GM12878 (cell line): Measurements from ENCODE around the gene MRPL21. TPM values are rescaled to one million over a fixed set of nuclear protein-coding genes. Genes with fewer than 3 reads are reported as not detected.

Experiments used
- ATAC-seq: fragments of 200-7000 bp; cut with Tn5 transposase; 3 replicates; pipeline ENCODE4 v1.9.1; 2020; ENCODE audit warnings: mild to moderate bottlenecking, moderate library complexity
- BruUV-seq: library from RNA; stranded (reverse); fragments of 400-500 nt; replicated peaks from 2 replicates; lab custom pipeline; 2021; lab: Mats Ljungman, UMichigan
- CTCF ChIA-PET: fragments of 300-600 bp; sonication (Branson Sonifier 250); formaldehyde crosslinking; extraction: SDS; loops from one replicate; lab custom pipeline; 2021; ENCODE audit warnings: inconsistent platforms; lab: Yijun Ruan, JAX
- POLR2A ChIA-PET: fragments of 350-600 bp; formaldehyde crosslinking; extraction: SDS; loops from one replicate; lab custom pipeline; 2021; ENCODE audit warnings: inconsistent platforms; lab: Charles Lee
- RAD21 ChIA-PET: fragments of 300-600 bp; sonication (Branson Sonifier 250); formaldehyde crosslinking; loops from one replicate; lab custom pipeline; 2023; ENCODE audit warnings: antibody characterized with exemption; ENCODE audit not compliant: unreplicated experiment; lab: Charles Lee
- SMC1A ChIA-PET: fragments of 300-600 bp; sonication (Branson Sonifier 250); formaldehyde crosslinking; loops from one replicate; lab custom pipeline; 2023; ENCODE audit not compliant: unreplicated experiment, uncharacterized antibody; lab: Charles Lee
- DNase-seq: peaks from one replicate; pipeline ENCODE4 v3.0.0-alpha.2; 2011; ENCODE audit warnings: low read depth, low spot score
- FAIRE-seq: peaks from 3 replicates; lab custom pipeline; 2011; peaks lifted over from hg19 to GRCh38; lab: Jason Lieb, UNC
- H2AFZ ChIP-seq: 2 replicates; pipeline ENCODE4 v1.6.0; 2011; ENCODE audit warnings: low read depth, low read length, control low read depth; ENCODE audit not compliant: control insufficient read depth
- H3K27ac ChIP-seq: 2 replicates; pipeline ENCODE4 v1.5.1; 2011; ENCODE audit warnings: control low read depth; ENCODE audit not compliant: control insufficient read depth, insufficient read depth
- H3K27me3 ChIP-seq, 2 experiments: replicated peaks in 1 of 2; 2 replicates each; pipeline versions ENCODE4 v1.6.0 to v1.6.1; 2011; ENCODE audit warnings: low read length in 1 of 2; ENCODE audit not compliant: control insufficient read depth in 2 of 2, insufficient read depth in 2 of 2
- H3K36me3 ChIP-seq, 2 experiments: 2 replicates each; pipeline ENCODE4 v1.5.1; 2011; ENCODE audit warnings: low read length in 1 of 2; ENCODE audit not compliant: control insufficient read depth in 2 of 2, insufficient read depth in 2 of 2
- H3K4me1 ChIP-seq: 2 replicates; pipeline ENCODE4 v1.6.1; 2011; ENCODE audit warnings: mild to moderate bottlenecking, low read length, moderate library complexity, mixed read lengths; ENCODE audit not compliant: control insufficient read depth, insufficient read depth
- H3K4me2 ChIP-seq: 2 replicates; pipeline ENCODE4 v1.6.0; 2011; ENCODE audit warnings: control low read depth; ENCODE audit not compliant: control insufficient read depth, insufficient read depth
- H3K4me3 ChIP-seq: fragments of 200-600 bp; sonication (generic); 2 replicates; pipeline ENCODE4 v1.5.1; 2016
- H3K79me2 ChIP-seq: 2 replicates; pipeline ENCODE4 v1.6.0; 2011; ENCODE audit warnings: low read length; ENCODE audit not compliant: control insufficient read depth, insufficient read depth
- H3K9ac ChIP-seq: 2 replicates; pipeline ENCODE4 v1.8.0; 2011; ENCODE audit warnings: low read length, control low read depth, mixed read lengths; ENCODE audit not compliant: control insufficient read depth, insufficient read depth
- H3K9me3 ChIP-seq: replicated peaks from 3 replicates; pipeline ENCODE4 v1.5.1; 2011; ENCODE audit warnings: mild to moderate bottlenecking, low read length; ENCODE audit not compliant: control insufficient read depth, insufficient read depth
- H4K20me1 ChIP-seq: 2 replicates; pipeline ENCODE4 v1.6.0; 2011; ENCODE audit not compliant: control insufficient read depth, insufficient read depth
- CBX3 ChIP-seq: fragments of 200-600 bp; sonication (generic); IDR thresholded peaks from 2 replicates; pipeline ENCODE4 v1.6.1; 2016; ENCODE audit warnings: low read depth, borderline replicate concordance
- FOXK2 ChIP-seq: fragments of 450-650 bp; IDR thresholded peaks from 2 replicates; pipeline ENCODE4 v1.6.1; 2017; ENCODE audit warnings: mild to moderate bottlenecking, moderate library complexity
- KDM1A ChIP-seq: fragments of 200-600 bp; sonication (generic); IDR thresholded peaks from 2 replicates; pipeline ENCODE4 v1.6.1; 2016; ENCODE audit warnings: borderline replicate concordance
- POLR2A ChIP-seq: IDR thresholded peaks from 2 replicates; pipeline ENCODE4 v1.6.1; 2011; ENCODE audit warnings: low read depth, mild to moderate bottlenecking, low read length
- POLR2AphosphoS5 ChIP-seq: IDR thresholded peaks from 2 replicates; pipeline ENCODE4 v1.6.1; 2011; ENCODE audit warnings: mild to moderate bottlenecking, low read length, inconsistent platforms
- SMC3 ChIP-seq: IDR thresholded peaks from 2 replicates; pipeline ENCODE4 v1.6.1; 2011; ENCODE audit warnings: low read length, improper control_type of control experiment, borderline replicate concordance
- STAT1 ChIP-seq: fragments of 450-650 bp; conservative IDR thresholded peaks from 2 replicates; pipeline ENCODE4 v1.6.1; 2014; ENCODE audit warnings: antibody characterized with exemption, mild to moderate bottlenecking
- ZNF384 ChIP-seq: IDR thresholded peaks from 2 replicates; pipeline ENCODE4 v1.6.1; 2012; ENCODE audit warnings: low read depth, mild to moderate bottlenecking, low read length, improper control_type of control experiment, borderline replicate concordance
- WGBS: methylation state at CpG from one replicate; pipeline ENCODE4 v1.1.6; 2016; ENCODE audit warnings: low lambda C conversion rate; ENCODE audit not compliant: insufficient replicate concordance, insufficient coverage; ENCODE audit errors: missing lambda C conversion rate; 5-methylcytosine and 5-hydroxymethylcytosine counted together
- in situ Hi-C: fragments of 300-500 bp; cut with MboI; formaldehyde crosslinking; loops from 9 replicates; pipeline ENCODE4 v1.14.3; 2018; ENCODE audit warnings: mixed read lengths
- intact Hi-C: fragments of 100-400 bp; cut with micrococcal nuclease; formaldehyde crosslinking; loops from one replicate; pipeline ENCODE4 v1.14.2; 2022; ENCODE audit not compliant: unreplicated experiment
- polyA plus RNA-seq, 11 experiments: library from polyadenylated mRNA; depleted of rRNA in 4 of 11; unstranded in 6 of 11; stranded (reverse) in 5 of 11; fragments of >200 nt; fragmentation: Nextera tagmentation in 4 of 11; fragmentation: Illumina TruSeq in 1 of 11; extraction: Ambion mirVana in 4 of 11; extraction: Trizol in 1 of 11; gene quantifications; 1 replicate in 1 of 11; 2 replicates in 10 of 11; pipeline versions ENCODE4 v1.2.1 to v1.2.3, GENCODE V29; 2011 to 2016; ENCODE audit warnings: inconsistent platforms in 2 of 11, missing spikeins in 2 of 11, low read depth in 1 of 11
- total RNA-seq, 4 experiments: library from RNA; depleted of rRNA in 3 of 4; stranded (reverse); fragments of >200 nt in 3 of 4; fragmentation: Illumina TruSeq in 1 of 4; extraction: Trizol in 1 of 4; gene quantifications; 2 replicates each; pipeline versions ENCODE4 v1.2.1 to v1.2.3, GENCODE V29; 2013 to 2021
- TF ChIP-seq, protein P1 (sequence below): IDR thresholded peaks from 2 replicates; pipeline ENCODE4 v1.6.1; 2012; ENCODE audit warnings: low read depth, low read length, improper control_type of control experiment
- TF ChIP-seq, protein P2 (sequence below): fragments of 450-650 bp; IDR thresholded peaks from 2 replicates; pipeline ENCODE4 v1.6.1; 2017; ENCODE audit warnings: antibody characterized with exemption, mild to moderate bottlenecking, moderate library complexity

Gene MRPL21
- total and polyA plus RNA-seq, 10 of the 15 experiments (the other 5 are each of a cell fraction or from before 2014, with no cell fraction given), result 86.6 to 283 (median 130) TPM

DNA sequence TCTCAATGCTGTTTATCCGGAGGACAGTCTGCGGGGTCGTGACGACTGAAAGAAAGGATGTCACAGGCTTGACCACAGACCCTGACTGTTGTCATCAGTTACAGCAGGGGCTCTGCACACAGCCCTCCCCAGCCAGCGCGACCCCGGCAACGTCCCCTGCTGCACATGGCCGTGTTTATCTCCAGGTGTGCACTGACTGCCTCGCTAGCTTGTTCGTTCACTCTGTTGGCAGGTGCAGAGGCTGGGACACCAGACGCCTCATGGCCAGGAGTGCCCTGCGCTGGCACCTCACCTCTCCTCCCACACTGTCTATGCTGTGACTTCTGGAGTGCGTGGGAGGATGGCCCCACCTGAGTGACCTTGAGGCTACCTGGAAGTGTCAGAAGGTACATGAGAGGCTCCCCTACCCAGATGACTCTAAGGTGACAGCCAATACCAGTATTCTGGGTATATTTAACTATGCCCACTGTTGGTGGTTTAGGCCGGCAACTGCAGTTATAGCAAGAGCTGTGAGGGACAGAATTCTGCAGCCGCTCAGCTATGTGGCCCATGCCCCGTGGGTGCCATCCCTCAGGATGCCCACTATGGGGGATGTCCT lies 12.2 kb downstream of the MRPL21 start:
- DNase-seq, result no peak
- CTCF ChIA-PET, result no interaction called here
- no peak overlapping the region for H2AFZ ChIP-seq
- RAD21 ChIA-PET, result no interaction called here
- H3K27me3 ChIP-seq, result no peaks in the 10 kb centered on the region
- in situ Hi-C loops (no loop called here), intact Hi-C loops (no loop called here)
- peak; percentile 47; the same call in 1 of the 2 replicates for TF ChIP-seq POLR2A
- TF ChIP-seq CBX3, result no peak
- TF ChIP-seq, protein P1, sequence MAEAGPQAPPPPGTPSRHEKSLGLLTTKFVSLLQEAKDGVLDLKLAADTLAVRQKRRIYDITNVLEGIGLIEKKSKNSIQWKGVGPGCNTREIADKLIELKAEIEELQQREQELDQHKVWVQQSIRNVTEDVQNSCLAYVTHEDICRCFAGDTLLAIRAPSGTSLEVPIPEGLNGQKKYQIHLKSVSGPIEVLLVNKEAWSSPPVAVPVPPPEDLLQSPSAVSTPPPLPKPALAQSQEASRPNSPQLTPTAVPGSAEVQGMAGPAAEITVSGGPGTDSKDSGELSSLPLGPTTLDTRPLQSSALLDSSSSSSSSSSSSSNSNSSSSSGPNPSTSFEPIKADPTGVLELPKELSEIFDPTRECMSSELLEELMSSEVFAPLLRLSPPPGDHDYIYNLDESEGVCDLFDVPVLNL, result no peak
- H3K9ac ChIP-seq, result no peak overlapping the region
- H3K4me1 ChIP-seq, result no peaks in the 10 kb centered on the region
- no peak overlapping the region for H3K4me2 ChIP-seq
- POLR2A ChIA-PET, result no interaction called here
- BruUV-seq, result no TSS peak
- SMC1A ChIA-PET, result no interaction called here
- no peak for FAIRE-seq
- ATAC-seq, result no peak
- WGBS, result 95% methylated on average over 17 of the region's 17 CpGs
- H4K20me1 ChIP-seq, result no peaks in the 10 kb centered on the region
- no peaks in the 10 kb centered on the region for H3K79me2 ChIP-seq
- peaks cover 7 to 29% of the 10 kb centered on the region in 2 experiments; a peak in 3 of 4 replicates for H3K36me3 ChIP-seq
- H3K9me3 ChIP-seq, result no peaks in the 10 kb centered on the region
- H3K4me3 ChIP-seq, result no peak overlapping the region
- no peak overlapping the region for H3K27ac ChIP-seq

DNA sequence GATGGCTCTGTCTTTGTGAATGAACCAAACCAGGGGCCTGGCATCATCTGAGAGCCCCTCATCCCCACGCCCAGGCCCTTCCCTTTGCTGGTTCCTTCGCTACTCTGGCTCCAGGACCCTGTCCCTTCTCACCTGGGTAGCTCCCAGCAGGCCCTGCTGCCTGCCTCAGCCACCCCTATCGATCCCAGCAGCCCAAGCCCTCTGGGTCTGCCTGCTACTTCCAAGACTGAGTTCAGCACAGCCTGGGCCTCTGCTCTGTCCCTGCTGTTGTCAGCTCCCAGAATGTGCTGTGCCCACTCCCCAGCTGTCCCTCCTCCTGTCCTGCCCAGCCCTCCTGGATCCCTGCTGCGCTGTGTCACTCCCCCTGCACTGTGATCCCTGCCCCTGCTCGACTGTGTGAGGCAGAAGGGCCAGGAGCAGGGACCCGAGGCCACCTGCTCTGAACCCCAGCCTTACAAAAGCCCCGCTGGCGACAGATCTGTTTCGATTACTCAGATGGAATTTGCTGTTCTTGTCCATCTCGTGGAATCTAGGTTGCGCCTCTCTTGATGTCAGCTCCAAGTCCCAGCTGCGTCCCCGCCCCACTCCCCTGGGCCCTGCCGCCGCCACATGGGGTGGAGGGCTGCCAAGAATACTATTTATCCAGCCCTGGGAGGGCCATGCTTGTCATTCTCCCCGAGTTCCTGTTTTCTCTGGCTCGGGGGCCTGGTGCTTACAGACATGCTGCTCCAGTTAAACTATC lies 13.0 kb downstream of the MRPL21 start:
- ATAC-seq, result no peak
- Histone ChIP-seq H3K9ac (no peak overlapping the region), H3K27ac (no peak overlapping the region), H4K20me1 (no peaks in the 10 kb centered on the region)
- RAD21 ChIA-PET, result no interaction called here
- 90% methylated on average over 15 of the region's 17 CpGs for WGBS
- TF ChIP-seq ZNF384, result no peak
- TF ChIP-seq SMC3, result no peak
- TF ChIP-seq STAT1, result no peak
- TF ChIP-seq POLR2AphosphoS5, result 0 out of 2 replicates have a peak, but pooled peaks have one; percentile 16
- peak; percentile 53 for TF ChIP-seq POLR2A
- TF ChIP-seq FOXK2, result no peak
- TF ChIP-seq, protein P2, sequence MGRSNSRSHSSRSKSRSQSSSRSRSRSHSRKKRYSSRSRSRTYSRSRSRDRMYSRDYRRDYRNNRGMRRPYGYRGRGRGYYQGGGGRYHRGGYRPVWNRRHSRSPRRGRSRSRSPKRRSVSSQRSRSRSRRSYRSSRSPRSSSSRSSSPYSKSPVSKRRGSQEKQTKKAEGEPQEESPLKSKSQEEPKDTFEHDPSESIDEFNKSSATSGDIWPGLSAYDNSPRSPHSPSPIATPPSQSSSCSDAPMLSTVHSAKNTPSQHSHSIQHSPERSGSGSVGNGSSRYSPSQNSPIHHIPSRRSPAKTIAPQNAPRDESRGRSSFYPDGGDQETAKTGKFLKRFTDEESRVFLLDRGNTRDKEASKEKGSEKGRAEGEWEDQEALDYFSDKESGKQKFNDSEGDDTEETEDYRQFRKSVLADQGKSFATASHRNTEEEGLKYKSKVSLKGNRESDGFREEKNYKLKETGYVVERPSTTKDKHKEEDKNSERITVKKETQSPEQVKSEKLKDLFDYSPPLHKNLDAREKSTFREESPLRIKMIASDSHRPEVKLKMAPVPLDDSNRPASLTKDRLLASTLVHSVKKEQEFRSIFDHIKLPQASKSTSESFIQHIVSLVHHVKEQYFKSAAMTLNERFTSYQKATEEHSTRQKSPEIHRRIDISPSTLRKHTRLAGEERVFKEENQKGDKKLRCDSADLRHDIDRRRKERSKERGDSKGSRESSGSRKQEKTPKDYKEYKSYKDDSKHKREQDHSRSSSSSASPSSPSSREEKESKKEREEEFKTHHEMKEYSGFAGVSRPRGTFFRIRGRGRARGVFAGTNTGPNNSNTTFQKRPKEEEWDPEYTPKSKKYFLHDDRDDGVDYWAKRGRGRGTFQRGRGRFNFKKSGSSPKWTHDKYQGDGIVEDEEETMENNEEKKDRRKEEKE, result no peak
- TF ChIP-seq KDM1A, result no peak
- TF ChIP-seq, all 136 proteins: peak for 2
- Histone ChIP-seq H3K79me2 (no peaks in the 10 kb centered on the region), H3K4me3 (no peak overlapping the region), H2AFZ (no peak overlapping the region), H3K27me3 (no peaks in the 10 kb centered on the region), H3K36me3 (peaks cover 5 to 23% of the 10 kb centered on the region in 2 experiments; a peak in 3 of 4 replicates), H3K4me2 (no peak overlapping the region), H3K9me3 (no peaks in the 10 kb centered on the region), H3K4me1 (no peaks in the 10 kb centered on the region)
- SMC1A ChIA-PET, result no interaction called here
- POLR2A ChIA-PET, result no interaction called here
- in situ Hi-C loops (no loop called here), intact Hi-C loops (no loop called here)
- no TSS peak for BruUV-seq
- CTCF ChIA-PET, result interaction anchor here (0.9 kb wide), 1 partner anchor 13 kb away, joined by 3 read pairs; the partner anchor contains the start of genes IGHMBP2 and MRPL21
- FAIRE-seq, result no peak
- no peak for DNase-seq
